ENCODE data around the gene CYP27A1. TPM values are rescaled to one million over a fixed set of nuclear protein-coding genes. Genes with fewer than 3 reads are reported as not detected.

CYP27A1 gene
- total RNA-seq, 1 donor, result 25.0 TPM

DNA sequence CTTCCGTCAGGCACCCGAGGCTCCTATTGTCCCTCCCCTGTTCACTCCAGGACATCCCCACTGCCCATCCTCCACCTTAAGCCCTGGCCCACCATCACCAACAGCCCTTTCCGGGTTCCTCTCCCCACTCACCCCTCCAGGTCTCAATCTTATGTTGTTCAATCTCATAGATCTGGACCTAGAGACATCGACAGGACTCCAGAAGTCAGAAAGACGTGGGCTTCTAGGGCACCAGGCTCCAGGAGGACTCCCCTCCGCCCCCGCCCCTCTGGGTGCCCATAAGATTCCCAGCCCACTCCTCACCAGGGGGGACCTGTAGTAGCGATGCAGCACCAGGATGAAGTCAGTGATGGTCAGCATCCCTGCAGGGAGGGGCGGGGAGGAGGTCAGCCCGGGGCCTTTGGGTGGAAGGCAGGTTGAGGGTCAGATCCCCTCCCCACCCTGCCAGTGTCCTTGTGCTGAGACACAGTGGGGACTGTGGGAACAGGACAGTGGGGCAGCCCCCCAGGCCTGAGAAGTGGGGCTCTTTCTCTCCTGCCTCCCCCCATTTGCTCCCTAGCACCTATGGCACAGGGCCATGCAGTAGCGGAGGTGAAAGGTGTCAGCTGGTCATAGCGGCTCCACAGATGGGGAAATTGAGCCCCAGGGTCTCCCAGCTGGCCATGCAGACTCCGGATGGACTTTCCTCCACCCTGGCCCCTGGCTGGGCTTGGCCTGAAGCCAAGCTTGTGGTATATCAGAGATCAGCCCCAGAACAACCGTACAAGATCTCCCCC is 45.9 kb downstream of the CYP27A1 start:
- H3K36me3 ChIP-seq (ENCODE audit: insufficient read depth, low read length), result no peaks in the 10 kb centered on the region
- no peak overlapping the region for H2AFZ ChIP-seq (ENCODE audit: low read length)
- TF ChIP-seq, protein P1, sequence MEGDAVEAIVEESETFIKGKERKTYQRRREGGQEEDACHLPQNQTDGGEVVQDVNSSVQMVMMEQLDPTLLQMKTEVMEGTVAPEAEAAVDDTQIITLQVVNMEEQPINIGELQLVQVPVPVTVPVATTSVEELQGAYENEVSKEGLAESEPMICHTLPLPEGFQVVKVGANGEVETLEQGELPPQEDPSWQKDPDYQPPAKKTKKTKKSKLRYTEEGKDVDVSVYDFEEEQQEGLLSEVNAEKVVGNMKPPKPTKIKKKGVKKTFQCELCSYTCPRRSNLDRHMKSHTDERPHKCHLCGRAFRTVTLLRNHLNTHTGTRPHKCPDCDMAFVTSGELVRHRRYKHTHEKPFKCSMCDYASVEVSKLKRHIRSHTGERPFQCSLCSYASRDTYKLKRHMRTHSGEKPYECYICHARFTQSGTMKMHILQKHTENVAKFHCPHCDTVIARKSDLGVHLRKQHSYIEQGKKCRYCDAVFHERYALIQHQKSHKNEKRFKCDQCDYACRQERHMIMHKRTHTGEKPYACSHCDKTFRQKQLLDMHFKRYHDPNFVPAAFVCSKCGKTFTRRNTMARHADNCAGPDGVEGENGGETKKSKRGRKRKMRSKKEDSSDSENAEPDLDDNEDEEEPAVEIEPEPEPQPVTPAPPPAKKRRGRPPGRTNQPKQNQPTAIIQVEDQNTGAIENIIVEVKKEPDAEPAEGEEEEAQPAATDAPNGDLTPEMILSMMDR (IDR thresholded peaks at IDR 0.05; ENCODE audit: extremely low read depth, low read depth, low read length), result no peak
- peaks cover 9% of the 10 kb centered on the region for H3K4me1 ChIP-seq (ENCODE audit: insufficient read depth, low read length)
- H4K20me1 ChIP-seq (ENCODE audit: insufficient read depth, low read length), result no peaks in the 10 kb centered on the region
- H3K27ac ChIP-seq (ENCODE audit: low read depth, low read length), result no peak overlapping the region
- no peak overlapping the region for H3K4me3 ChIP-seq (ENCODE audit: insufficient read depth, low read length)
- DNase-seq (ENCODE audit: insufficient read length, low spot score, missing footprints), result no peak
- no peak overlapping the region for H3K4me2 ChIP-seq (ENCODE audit: insufficient read depth, low read length)
- no peaks in the 10 kb centered on the region for H3K9me3 ChIP-seq (ENCODE audit: low read depth, low read length)
- no peaks in the 10 kb centered on the region for H3K79me2 ChIP-seq (ENCODE audit: insufficient read depth, low read length)
- peaks cover 3% of the 10 kb centered on the region for H3K27me3 ChIP-seq (ENCODE audit: insufficient read depth, low read length)

DNA sequence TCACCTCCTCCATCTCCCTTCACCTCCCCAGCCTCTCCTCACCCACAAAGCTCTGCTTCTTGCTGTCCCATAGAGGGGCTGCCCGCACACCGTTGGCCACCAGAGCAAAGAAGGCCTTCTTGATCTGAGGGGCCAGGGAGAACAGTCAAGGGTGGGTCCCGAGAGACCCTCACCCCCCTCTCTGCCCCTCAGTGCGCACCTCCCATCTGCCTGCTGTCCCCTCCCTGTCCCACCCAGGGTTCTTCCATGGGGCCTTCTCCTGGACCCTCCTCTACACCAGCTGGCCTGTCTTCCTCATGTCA is 46.5 kb downstream of the CYP27A1 start:
- no peak overlapping the region for H3K4me2 ChIP-seq (ENCODE audit: insufficient read depth, low read length)
- TF ChIP-seq, protein P1 (IDR thresholded peaks at IDR 0.05; ENCODE audit: extremely low read depth, low read depth, low read length), result no peak

DNA sequence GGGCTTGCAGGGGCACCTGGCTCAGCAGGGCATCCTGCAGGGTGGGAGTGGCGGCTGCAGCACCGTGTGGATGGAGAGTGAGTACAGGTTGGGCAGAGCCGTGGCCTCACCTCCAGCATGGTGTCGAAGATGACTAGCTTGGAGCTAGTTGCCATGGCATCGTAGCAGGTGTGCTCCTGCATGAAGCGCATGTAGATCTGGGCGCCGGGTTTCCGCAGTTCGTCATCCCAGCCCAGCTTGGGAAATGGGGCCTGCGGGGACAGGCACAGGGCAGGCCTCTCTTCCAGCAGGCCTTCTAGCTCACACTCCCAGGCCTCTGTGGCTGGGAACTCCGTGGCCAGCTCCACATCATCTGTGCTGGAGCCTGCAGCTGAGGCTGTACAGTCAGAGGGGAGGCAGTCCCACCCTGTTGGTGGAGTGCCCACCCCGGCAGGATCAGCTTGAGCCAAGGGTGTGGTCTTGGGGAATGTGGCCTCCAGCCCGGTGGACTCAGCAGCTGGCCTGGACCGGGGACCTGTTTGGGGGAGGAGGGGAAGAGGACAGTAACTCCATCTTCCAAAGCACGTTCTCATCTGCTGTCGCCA is 48.0 kb downstream of the CYP27A1 start:
- Histone ChIP-seq H3K79me2 (ENCODE audit: insufficient read depth, low read length) (no peaks in the 10 kb centered on the region), H3K9me3 (ENCODE audit: low read depth, low read length) (no peaks in the 10 kb centered on the region), H3K4me3 (ENCODE audit: insufficient read depth, low read length) (no peak overlapping the region), H3K4me2 (ENCODE audit: insufficient read depth, low read length) (no peak overlapping the region), H3K27ac (ENCODE audit: low read depth, low read length) (no peak overlapping the region), H4K20me1 (ENCODE audit: insufficient read depth, low read length) (no peaks in the 10 kb centered on the region), H3K36me3 (ENCODE audit: insufficient read depth, low read length) (no peaks in the 10 kb centered on the region), H3K27me3 (ENCODE audit: insufficient read depth, low read length) (peaks cover 7% of the 10 kb centered on the region), H2AFZ (ENCODE audit: low read length) (no peak overlapping the region), H3K4me1 (ENCODE audit: insufficient read depth, low read length) (peaks cover 10% of the 10 kb centered on the region)
- TF ChIP-seq, protein P1 (IDR thresholded peaks at IDR 0.05; ENCODE audit: extremely low read depth, low read depth, low read length), result no peak
- DNase-seq (ENCODE audit: insufficient read length, low spot score, missing footprints), result no peak

More for the DNA sequence above, 46.5 kb downstream of the CYP27A1 start:
- Histone ChIP-seq H3K36me3 (ENCODE audit: insufficient read depth, low read length) (no peaks in the 10 kb centered on the region), H3K79me2 (ENCODE audit: insufficient read depth, low read length) (no peaks in the 10 kb centered on the region), H3K27ac (ENCODE audit: low read depth, low read length) (no peak overlapping the region), H3K4me1 (ENCODE audit: insufficient read depth, low read length) (peaks cover 10% of the 10 kb centered on the region), H3K9me3 (ENCODE audit: low read depth, low read length) (no peaks in the 10 kb centered on the region), H3K4me3 (ENCODE audit: insufficient read depth, low read length) (no peak overlapping the region), H4K20me1 (ENCODE audit: insufficient read depth, low read length) (no peaks in the 10 kb centered on the region), H3K27me3 (ENCODE audit: insufficient read depth, low read length) (peaks cover 3% of the 10 kb centered on the region), H2AFZ (ENCODE audit: low read length) (no peak overlapping the region)
- no peak for DNase-seq (ENCODE audit: insufficient read length, low spot score, missing footprints)

DNA sequence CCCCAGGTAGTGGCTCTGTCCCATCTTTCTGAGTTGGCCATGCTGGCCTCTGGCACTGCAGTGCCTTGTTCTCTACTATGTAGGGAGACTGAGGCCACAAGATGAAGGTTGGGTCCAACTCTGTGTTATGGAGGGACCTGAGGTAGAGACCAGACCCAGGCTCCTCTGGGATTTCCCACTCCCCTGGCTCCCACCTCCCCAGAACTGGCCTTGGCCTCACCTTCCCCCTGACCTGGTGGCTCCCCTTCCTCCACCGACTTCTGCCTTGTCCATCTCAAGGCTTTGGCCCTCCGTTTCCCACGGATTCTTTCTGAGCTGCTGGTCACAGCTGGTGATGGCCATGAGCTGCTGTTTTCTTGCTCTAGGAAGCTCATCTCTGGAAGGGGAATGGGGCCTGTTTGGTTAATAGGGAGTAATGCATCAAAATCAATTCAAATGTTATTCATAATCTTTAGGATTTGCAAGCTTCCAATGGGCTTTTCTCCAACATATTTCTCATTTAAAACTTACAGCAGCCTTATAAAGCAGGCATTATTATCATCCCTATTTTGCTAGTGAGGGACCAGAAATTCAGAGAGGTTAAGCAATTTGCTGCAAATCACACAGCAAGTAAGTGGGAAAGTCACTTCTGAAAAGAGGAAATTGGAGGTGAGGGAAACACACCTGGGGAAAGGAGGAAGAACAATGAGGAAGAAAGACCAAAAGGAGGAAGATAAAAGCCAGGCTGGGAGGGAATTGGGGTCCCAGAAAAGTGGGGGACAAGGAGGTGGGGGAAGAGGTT is 48.8 kb downstream of the CYP27A1 start:
- no peaks in the 10 kb centered on the region for H3K79me2 ChIP-seq (ENCODE audit: insufficient read depth, low read length)
- H3K9me3 ChIP-seq (ENCODE audit: low read depth, low read length), result no peaks in the 10 kb centered on the region
- no peak for DNase-seq (ENCODE audit: insufficient read length, low spot score, missing footprints)
- TF ChIP-seq, protein P1 (IDR thresholded peaks at IDR 0.05; ENCODE audit: extremely low read depth, low read depth, low read length), result no peak
- peaks cover 7% of the 10 kb centered on the region for H3K27me3 ChIP-seq (ENCODE audit: insufficient read depth, low read length)
- H2AFZ ChIP-seq (ENCODE audit: low read length), result no peak overlapping the region
- no peak overlapping the region for H3K4me2 ChIP-seq (ENCODE audit: insufficient read depth, low read length)
- no peaks in the 10 kb centered on the region for H4K20me1 ChIP-seq (ENCODE audit: insufficient read depth, low read length)
- H3K27ac ChIP-seq (ENCODE audit: low read depth, low read length), result no peak overlapping the region
- peaks cover 10% of the 10 kb centered on the region for H3K4me1 ChIP-seq (ENCODE audit: insufficient read depth, low read length)
- H3K4me3 ChIP-seq (ENCODE audit: insufficient read depth, low read length), result no peak overlapping the region
- H3K36me3 ChIP-seq (ENCODE audit: insufficient read depth, low read length), result no peaks in the 10 kb centered on the region

All from osteoblast (primary cell).